Hepatocyte (in vitro differentiated cells): ENCODE results near the gene TNF. TPM values are rescaled to one million over a fixed set of nuclear protein-coding genes. Genes with fewer than 3 reads are reported as not detected.
A peak's percentile ranks its signal among the peaks of the same experiment; 100 is the strongest.

Experiments
- DNase-seq: peaks from one replicate; pipeline ENCODE4 v3.0.0-alpha.2; 2016; ENCODE audit warnings: low spot score
- H2AFZ ChIP-seq: fragments of 200-600 bp; sonication (generic); 2 replicates; pipeline ENCODE4 v1.6.0; 2016; ENCODE audit warnings: antibody characterized with exemption, mild to moderate bottlenecking
- H3K27ac ChIP-seq: fragments of 200-600 bp; sonication (generic); 2 replicates; pipeline ENCODE4 v1.5.1; 2016; ENCODE audit warnings: mild to moderate bottlenecking
- H3K27me3 ChIP-seq: fragments of 200-600 bp; sonication (generic); 2 replicates; pipeline ENCODE4 v1.6.1; 2016
- H3K36me3 ChIP-seq: fragments of 200-600 bp; sonication (generic); replicated peaks from 2 replicates; pipeline ENCODE4 v1.5.1; 2016; ENCODE audit warnings: low read depth; ENCODE audit not compliant: insufficient read depth
- H3K4me1 ChIP-seq: fragments of 200-600 bp; sonication (generic); 2 replicates; pipeline ENCODE4 v1.5.1; 2016; ENCODE audit warnings: mild to moderate bottlenecking, moderate library complexity; ENCODE audit not compliant: insufficient read depth
- H3K4me2 ChIP-seq: fragments of 200-600 bp; sonication (generic); 2 replicates; pipeline ENCODE4 v1.6.0; 2016
- H3K4me3 ChIP-seq: fragments of 200-600 bp; sonication (generic); 2 replicates; pipeline ENCODE4 v1.5.1; 2016; ENCODE audit warnings: mild to moderate bottlenecking
- H3K79me2 ChIP-seq: fragments of 200-600 bp; sonication (generic); 2 replicates; pipeline ENCODE4 v1.6.0; 2017; ENCODE audit warnings: mild to moderate bottlenecking
- H3K9me2 ChIP-seq: fragments of 200-600 bp; sonication (generic); replicated peaks from 2 replicates; pipeline ENCODE4 v1.6.0; 2017; ENCODE audit warnings: mild to moderate bottlenecking; ENCODE audit not compliant: insufficient read depth
- H3K9me3 ChIP-seq: fragments of 200-600 bp; sonication (generic); 2 replicates; pipeline ENCODE4 v1.5.1; 2016; ENCODE audit warnings: low read depth, mild to moderate bottlenecking
- H4K20me1 ChIP-seq: fragments of 200-600 bp; sonication (generic); 2 replicates; pipeline ENCODE4 v1.6.0; 2016; ENCODE audit warnings: mild to moderate bottlenecking; ENCODE audit not compliant: insufficient read depth, poor library complexity, severe bottlenecking
- CTCF ChIP-seq: fragments of 200-600 bp; sonication (generic); IDR thresholded peaks from 2 replicates; pipeline ENCODE4 v1.5.1; 2016; ENCODE audit warnings: antibody characterized with exemption, mild to moderate bottlenecking; ENCODE audit not compliant: poor library complexity
- EZH2 ChIP-seq: fragments of 200-600 bp; sonication (generic); IDR thresholded peaks from 2 replicates; pipeline ENCODE4 v1.6.1; 2016; ENCODE audit warnings: antibody characterized with exemption, mild to moderate bottlenecking, borderline replicate concordance
- EZH2phosphoT487 ChIP-seq: fragments of 200-600 bp; sonication (generic); IDR thresholded peaks from one replicate; pipeline ENCODE4 v1.6.1; 2018; ENCODE audit warnings: antibody characterized with exemption, mild to moderate bottlenecking, low read depth, moderate library complexity; ENCODE audit not compliant: unreplicated experiment, severe bottlenecking
- WGBS: methylation state at CpG from one replicate; pipeline ENCODE4 v1.1.6; 2016; ENCODE audit warnings: low lambda C conversion rate; ENCODE audit errors: missing lambda C conversion rate; 5-methylcytosine and 5-hydroxymethylcytosine counted together
- polyA plus RNA-seq: library from polyadenylated mRNA; unstranded; fragments of >200 nt; fragmentation: Nextera tagmentation; extraction: Ambion mirVana; gene quantifications from 2 replicates; pipeline ENCODE4 v1.2.1, GENCODE V29; 2016
- total RNA-seq: library from RNA; depleted of rRNA; stranded (reverse); fragments of >200 nt; gene quantifications from 2 replicates; pipeline ENCODE4 v1.2.3, GENCODE V29; 2014

TNF gene
- total and polyA plus RNA-seq, 2 experiments from 2014 or later = 0.63 to 0.91 TPM

GRCh38 chr6:31581434-31582229 is 6.3 kb downstream of the TNF start:
- TF ChIP-seq CTCF = no peak
- TF ChIP-seq EZH2phosphoT487 = no peak
- TF ChIP-seq EZH2 = no peak
- Histone ChIP-seq H3K4me1 (peaks cover 2% of the 10 kb centered on the region), H3K27ac (peak overlapping the region; percentile 88), H3K9me2 (no peaks in the 10 kb centered on the region), H3K4me2 (peak overlapping the region; percentile 95), H4K20me1 (no peaks in the 10 kb centered on the region), H3K9me3 (no peaks in the 10 kb centered on the region), H3K4me3 (peak overlapping the region; percentile 91), H3K79me2 (no peaks in the 10 kb centered on the region), H3K36me3 (no peaks in the 10 kb centered on the region), H3K27me3 (no peaks in the 10 kb centered on the region), H2AFZ (peak overlapping the region; percentile 94)
- peak; percentile 38 for DNase-seq
- WGBS = 51% methylated on average over 13 of the region's 21 CpGs

GRCh38 chr6:31582230-31582643 is 6.9 kb downstream of the TNF start, which contains the start of gene LTB:
Gene LTB (minus strand): TSS chr6:31582424. CDS start chr6:31582417, 7 bp downstream.
- peak within 1 kb of the TSS; percentile 95 for H3K4me2 ChIP-seq
- H2AFZ ChIP-seq = peak within 1 kb of the TSS; percentile 94
- no peak for TF ChIP-seq CTCF
- TF ChIP-seq EZH2 = no peak
- TF ChIP-seq EZH2phosphoT487 = no peak
- no peaks in the 10 kb centered on the region for H3K36me3 ChIP-seq
- H3K79me2 ChIP-seq = no peaks in the 10 kb centered on the region
- peak within 1 kb of the TSS; percentile 91 for H3K4me3 ChIP-seq
- peaks cover 2% of the 10 kb centered on the region for H3K4me1 ChIP-seq
- H3K27ac ChIP-seq = peak within 1 kb of the TSS; percentile 88
- H3K9me2 ChIP-seq = no peaks in the 10 kb centered on the region
- no peaks in the 10 kb centered on the region for H4K20me1 ChIP-seq
- no peaks in the 10 kb centered on the region for H3K9me3 ChIP-seq
- DNase-seq = no peak
- 83% methylated on average over 3 of the region's 3 CpGs for whole genome bisulfite sequencing
- no peaks in the 10 kb centered on the region for H3K27me3 ChIP-seq

GRCh38 chr6:31585491-31585890 is 10.1 kb downstream of the TNF start:
- no peaks in the 10 kb centered on the region for H3K9me3 ChIP-seq
- H3K9me2 ChIP-seq = no peaks in the 10 kb centered on the region
- H2AFZ ChIP-seq = no peak overlapping the region
- no peak overlapping the region for H3K27ac ChIP-seq
- 65% methylated on average over 2 of the region's 2 CpGs for WGBS
- no peak for DNase-seq
- no peaks in the 10 kb centered on the region for H3K27me3 ChIP-seq
- TF ChIP-seq EZH2 (no peak), CTCF (no peak), EZH2phosphoT487 (no peak)
- no peaks in the 10 kb centered on the region for H3K79me2 ChIP-seq
- H3K4me1 ChIP-seq = peaks cover 2% of the 10 kb centered on the region
- no peak overlapping the region for H3K4me3 ChIP-seq
- H4K20me1 ChIP-seq = no peaks in the 10 kb centered on the region
- H3K36me3 ChIP-seq = no peaks in the 10 kb centered on the region
- H3K4me2 ChIP-seq = no peak overlapping the region
